AG04450 (cell line): ENCODE results near the gene ZC2HC1C. TPM values are rescaled to one million over a fixed set of nuclear protein-coding genes. Genes with fewer than 3 reads are reported as not detected.

Experiments used
- CTCF ChIA-PET: fragments of 300-600, 350-600 bp; formaldehyde crosslinking; extraction: SDS; loops from one replicate; lab custom pipeline; 2022; ENCODE audit warnings: antibody characterized with exemption, inconsistent platforms; lab: Charles Lee
- POLR2A ChIA-PET: fragments of 350-600 bp; formaldehyde crosslinking; extraction: SDS; loops from one replicate; lab custom pipeline; 2021; ENCODE audit warnings: antibody characterized with exemption, inconsistent platforms; lab: Yijun Ruan, JAX
- DNase-seq: peaks from one replicate; pipeline ENCODE4 v3.0.0-alpha.2; 2011; ENCODE audit warnings: low read depth, low spot score
- H3K27ac ChIP-seq: one replicate; pipeline ENCODE4 v1.5.1; 2012; ENCODE audit warnings: low read depth, low read length, control low read depth
- H3K27me3 ChIP-seq: one replicate; pipeline ENCODE4 v1.6.0; 2012; ENCODE audit warnings: low read length; ENCODE audit not compliant: control insufficient read depth, insufficient read depth
- H3K4me3 ChIP-seq: 2 replicates; pipeline ENCODE4 v1.5.1; 2011; ENCODE audit warnings: mild to moderate bottlenecking, low read depth, low read length, control low read depth
- H3K9me3 ChIP-seq: 2 replicates; pipeline ENCODE4 v1.5.1; 2012; ENCODE audit warnings: low read length; ENCODE audit not compliant: control insufficient read depth, insufficient read depth
- polyA plus RNA-seq: library from polyadenylated mRNA; depleted of rRNA; stranded (reverse); fragments of >200 nt; gene quantifications from 2 replicates; pipeline ENCODE4 v1.2.3, GENCODE V29; 2011
- TF ChIP-seq, protein P1 (sequence below): IDR thresholded peaks from 2 replicates; pipeline ENCODE4 v1.5.1; 2011; ENCODE audit warnings: low read depth, low read length, control low read depth, inconsistent platforms

ZC2HC1C gene
- polyA plus RNA-seq, 1 experiment = 0.73 TPM

DNA sequence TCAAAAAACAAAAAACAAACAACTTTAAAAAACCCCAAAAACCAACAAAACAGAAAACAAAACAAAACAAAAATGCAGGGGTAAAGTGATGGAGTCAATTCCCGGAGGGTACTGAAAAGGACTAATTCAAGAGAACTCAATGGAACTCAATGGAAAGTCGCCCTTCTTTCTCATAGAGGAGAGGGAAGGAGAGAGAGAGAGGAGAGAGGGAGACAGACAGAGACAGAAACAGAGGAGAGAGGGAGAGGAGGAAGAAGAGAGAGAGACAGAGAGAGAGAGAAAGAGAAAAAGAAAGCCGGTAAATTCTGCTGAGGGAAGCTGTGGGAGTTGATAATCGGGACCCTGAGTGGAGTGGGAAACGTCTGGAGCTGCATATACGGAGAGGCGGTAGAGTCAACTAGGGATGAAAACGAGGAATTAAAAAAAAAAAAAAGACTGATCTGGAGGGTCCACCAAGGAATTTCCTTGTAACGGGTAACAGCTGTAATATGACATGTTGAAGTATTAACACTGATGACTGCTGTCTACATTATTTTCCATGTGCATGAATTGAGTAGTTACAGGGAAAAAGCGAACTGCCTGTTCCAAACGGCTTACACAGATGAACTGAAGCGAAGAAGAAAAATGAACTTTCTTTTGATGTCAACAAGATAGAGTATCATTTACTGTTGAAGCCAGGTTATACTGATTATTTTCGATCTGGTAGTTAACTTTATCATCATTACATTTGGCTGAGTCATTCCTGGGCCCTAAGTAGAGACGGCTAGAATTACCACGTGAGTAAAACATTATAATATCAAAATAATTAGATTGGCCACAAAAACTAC is 934 bp upstream of the ZC2HC1C start:
- no peaks in the 10 kb centered on the region for H3K9me3 ChIP-seq
- TF ChIP-seq, protein P1, sequence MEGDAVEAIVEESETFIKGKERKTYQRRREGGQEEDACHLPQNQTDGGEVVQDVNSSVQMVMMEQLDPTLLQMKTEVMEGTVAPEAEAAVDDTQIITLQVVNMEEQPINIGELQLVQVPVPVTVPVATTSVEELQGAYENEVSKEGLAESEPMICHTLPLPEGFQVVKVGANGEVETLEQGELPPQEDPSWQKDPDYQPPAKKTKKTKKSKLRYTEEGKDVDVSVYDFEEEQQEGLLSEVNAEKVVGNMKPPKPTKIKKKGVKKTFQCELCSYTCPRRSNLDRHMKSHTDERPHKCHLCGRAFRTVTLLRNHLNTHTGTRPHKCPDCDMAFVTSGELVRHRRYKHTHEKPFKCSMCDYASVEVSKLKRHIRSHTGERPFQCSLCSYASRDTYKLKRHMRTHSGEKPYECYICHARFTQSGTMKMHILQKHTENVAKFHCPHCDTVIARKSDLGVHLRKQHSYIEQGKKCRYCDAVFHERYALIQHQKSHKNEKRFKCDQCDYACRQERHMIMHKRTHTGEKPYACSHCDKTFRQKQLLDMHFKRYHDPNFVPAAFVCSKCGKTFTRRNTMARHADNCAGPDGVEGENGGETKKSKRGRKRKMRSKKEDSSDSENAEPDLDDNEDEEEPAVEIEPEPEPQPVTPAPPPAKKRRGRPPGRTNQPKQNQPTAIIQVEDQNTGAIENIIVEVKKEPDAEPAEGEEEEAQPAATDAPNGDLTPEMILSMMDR = no peak
- ChIA-PET POLR2A (no interaction called here), CTCF (interaction anchor here (0.5 to 1.5 kb wide), 6 partner anchors 20 to 207 kb away, joined by 3 to 5 read pairs (median 3); no protein-coding TSS in a partner anchor)
- no peaks in the 10 kb centered on the region for H3K27me3 ChIP-seq
- peak overlapping the region; percentile 80 for H3K27ac ChIP-seq
- DNase-seq = peak; percentile 41
- H3K4me3 ChIP-seq = peak overlapping the region; percentile 63

DNA sequence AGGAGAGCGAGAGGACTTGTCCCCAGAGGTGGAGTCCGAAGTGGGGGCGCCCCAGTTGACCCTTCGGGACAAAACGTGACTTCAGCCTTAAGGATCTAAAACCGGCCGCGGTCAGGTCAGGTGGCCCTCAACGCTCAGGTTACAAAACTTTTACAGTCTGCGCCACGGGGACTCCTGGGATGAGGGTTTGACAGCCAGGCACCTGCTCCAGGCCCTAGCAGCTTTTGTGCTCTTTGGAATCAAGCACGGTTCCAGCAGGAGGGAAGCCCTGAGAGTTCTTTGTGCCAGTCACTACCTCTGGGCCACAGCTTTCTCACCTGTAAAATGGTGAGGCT is 337 bp downstream of the ZC2HC1C start:
- Histone ChIP-seq H3K4me3 (peak overlapping the region; percentile 63), H3K27ac (peak overlapping the region; percentile 57), H3K27me3 (no peaks in the 10 kb centered on the region), H3K9me3 (no peaks in the 10 kb centered on the region)
- CTCF ChIA-PET = interaction anchor here (0.6 to 0.8 kb wide), 4 partner anchors 18 to 209 kb away, joined by 3 read pairs; no protein-coding TSS in a partner anchor
- POLR2A ChIA-PET = interaction anchor here (0.5 to 0.8 kb wide), 4 partner anchors 20 to 180 kb away, joined by 3 to 4 read pairs (median 3); no protein-coding TSS in a partner anchor
- TF ChIP-seq, protein P1 = no peak
- DNase-seq = no peak

DNA sequence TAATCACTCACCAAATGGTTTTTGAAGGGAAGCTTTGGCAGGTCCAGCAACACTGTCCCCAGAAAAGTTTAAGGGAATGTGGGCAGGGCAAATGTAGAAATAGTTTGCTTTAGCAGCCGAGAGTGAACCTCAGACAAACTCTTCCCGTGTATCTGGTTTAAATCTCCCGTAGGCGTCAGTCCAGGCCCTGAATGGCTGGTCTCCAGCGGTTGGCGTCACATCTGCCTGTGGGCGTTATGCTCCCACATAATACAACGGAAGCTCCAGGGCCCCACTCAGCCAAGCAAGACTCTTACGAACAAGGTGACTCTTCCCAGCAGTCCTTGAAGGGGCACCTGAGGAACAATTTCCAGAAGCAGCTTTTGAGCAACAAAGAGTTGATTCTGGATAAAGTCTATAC is 942 bp downstream of the ZC2HC1C start:
- ChIA-PET POLR2A (no interaction called here), CTCF (interaction anchor here (0.8 kb wide), 1 partner anchor 17 kb away, joined by 3 read pairs; no protein-coding TSS in a partner anchor)
- TF ChIP-seq, protein P1 = no peak
- no peaks in the 10 kb centered on the region for H3K27me3 ChIP-seq
- H3K4me3 ChIP-seq = no peak overlapping the region
- no peaks in the 10 kb centered on the region for H3K9me3 ChIP-seq
- no peak for DNase-seq
- H3K27ac ChIP-seq = no peak overlapping the region

DNA sequence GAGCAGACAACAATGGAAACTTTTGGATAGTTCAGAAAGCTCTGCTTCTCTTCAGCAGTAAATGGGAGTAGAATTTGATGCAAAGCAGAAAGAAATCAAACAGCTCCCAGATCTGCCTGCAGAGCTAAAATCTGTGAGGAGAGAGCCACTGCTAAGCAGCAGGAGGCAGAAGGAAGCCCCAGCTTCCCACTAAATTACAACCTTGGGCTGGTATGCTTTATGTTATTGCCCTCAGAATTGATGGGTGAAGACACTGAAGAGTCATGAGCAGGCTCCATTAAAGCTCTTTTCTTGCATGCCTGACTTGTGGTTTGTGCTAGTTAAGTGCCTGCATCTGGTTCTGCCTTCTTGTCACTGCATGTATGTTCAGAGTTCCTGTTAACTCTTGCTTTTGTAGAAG is 8.4 kb downstream of the ZC2HC1C start:
- Histone ChIP-seq H3K27me3 (no peaks in the 10 kb centered on the region), H3K4me3 (no peak overlapping the region), H3K9me3 (no peaks in the 10 kb centered on the region), H3K27ac (no peak overlapping the region)
- TF ChIP-seq, protein P1 = no peak
- POLR2A ChIA-PET = no interaction called here
- no peak for DNase-seq
- CTCF ChIA-PET = interaction anchor here (2.7 kb wide), 2 partner anchors 10 to 172 kb away, joined by 9 to 17 read pairs; no protein-coding TSS in a partner anchor

DNA sequence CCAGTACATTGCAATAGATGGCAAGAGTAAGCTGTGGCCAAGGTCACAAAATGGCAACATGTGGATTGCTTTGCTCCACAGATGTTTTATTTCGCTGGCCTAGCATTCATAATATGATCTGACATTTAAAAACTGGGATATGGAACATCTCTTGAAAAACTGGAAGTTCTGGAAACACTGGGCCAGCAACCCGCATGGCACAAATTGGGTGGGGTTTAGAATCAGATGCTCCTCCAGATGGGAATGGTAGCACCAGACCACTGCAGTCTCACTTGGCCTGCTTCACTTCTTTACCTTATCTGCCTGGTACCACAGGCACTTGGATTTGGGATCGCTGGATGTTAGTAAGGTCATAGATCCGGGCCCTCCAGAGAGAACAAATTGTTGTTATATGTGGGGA is 10.1 kb downstream of the ZC2HC1C start:
- DNase-seq = no peak
- CTCF ChIA-PET = interaction anchor here (0.8 to 2.7 kb wide), 3 partner anchors 9 to 174 kb away, joined by 5 to 17 read pairs (median 9); partner anchors contain the start of gene ACYP1
- POLR2A ChIA-PET = no interaction called here
- no peak overlapping the region for H3K4me3 ChIP-seq
- H3K9me3 ChIP-seq = no peaks in the 10 kb centered on the region
- TF ChIP-seq, protein P1 = no peak
- H3K27me3 ChIP-seq = no peaks in the 10 kb centered on the region
- no peak overlapping the region for H3K27ac ChIP-seq
